ENCODE results near the gene SNX32. TPM values are rescaled to one million over a fixed set of nuclear protein-coding genes. Genes with fewer than 3 reads are reported as not detected.

Gene SNX32
- total RNA-seq, 4 donors from 2014 or later, result 0.21 to 0.99 (median 0.67) TPM

DNA sequence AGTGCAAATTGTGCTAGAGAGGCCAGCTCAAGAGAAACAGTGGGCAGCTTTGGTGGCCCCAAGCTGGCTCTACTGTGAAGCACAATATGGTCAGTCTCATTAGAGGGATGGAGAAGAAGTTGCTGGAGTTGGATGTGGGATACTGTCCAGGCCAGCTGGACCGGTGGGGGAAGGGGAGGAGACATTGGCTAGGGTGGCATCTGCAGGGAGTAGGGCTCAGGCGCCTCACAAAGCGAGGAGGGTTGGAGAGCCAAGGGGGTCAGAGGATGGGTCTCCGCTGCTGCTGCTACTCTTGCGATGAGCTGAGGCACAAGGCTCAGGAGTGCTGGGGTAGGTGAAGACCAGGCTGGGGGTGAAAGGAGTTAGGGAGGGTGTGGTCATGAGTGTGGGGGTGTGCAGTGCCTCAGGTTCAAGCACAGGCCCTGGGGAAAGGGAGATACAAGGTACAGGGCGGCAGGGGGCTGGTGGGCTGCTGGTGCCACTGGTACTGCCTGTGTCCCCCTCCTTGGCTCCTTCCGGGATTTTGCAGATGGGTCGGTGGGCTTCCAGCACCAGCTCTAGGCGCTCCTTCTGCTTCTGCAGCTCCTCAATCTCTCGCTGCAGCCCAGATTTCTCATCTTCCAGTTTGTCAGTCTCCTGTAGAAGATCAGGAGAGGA, 59.0 kb downstream of the SNX32 start:
- no peak for DNase-seq (ENCODE audit: low spot score in 2 of 2)
- intact Hi-C loops (cut with DNase I; ENCODE audit: low total_unique reads), result no loop called here
- 73 to 74% methylated on average over 10 of the region's 10 CpGs for WGBS, 2 donors
- H3K4me3 ChIP-seq (ENCODE audit: low read depth, poor library complexity, severe bottlenecking), result no peak overlapping the region
- TF ChIP-seq POLR2A (IDR thresholded peaks at IDR 0.05), result no peak
- TF ChIP-seq, protein P1, sequence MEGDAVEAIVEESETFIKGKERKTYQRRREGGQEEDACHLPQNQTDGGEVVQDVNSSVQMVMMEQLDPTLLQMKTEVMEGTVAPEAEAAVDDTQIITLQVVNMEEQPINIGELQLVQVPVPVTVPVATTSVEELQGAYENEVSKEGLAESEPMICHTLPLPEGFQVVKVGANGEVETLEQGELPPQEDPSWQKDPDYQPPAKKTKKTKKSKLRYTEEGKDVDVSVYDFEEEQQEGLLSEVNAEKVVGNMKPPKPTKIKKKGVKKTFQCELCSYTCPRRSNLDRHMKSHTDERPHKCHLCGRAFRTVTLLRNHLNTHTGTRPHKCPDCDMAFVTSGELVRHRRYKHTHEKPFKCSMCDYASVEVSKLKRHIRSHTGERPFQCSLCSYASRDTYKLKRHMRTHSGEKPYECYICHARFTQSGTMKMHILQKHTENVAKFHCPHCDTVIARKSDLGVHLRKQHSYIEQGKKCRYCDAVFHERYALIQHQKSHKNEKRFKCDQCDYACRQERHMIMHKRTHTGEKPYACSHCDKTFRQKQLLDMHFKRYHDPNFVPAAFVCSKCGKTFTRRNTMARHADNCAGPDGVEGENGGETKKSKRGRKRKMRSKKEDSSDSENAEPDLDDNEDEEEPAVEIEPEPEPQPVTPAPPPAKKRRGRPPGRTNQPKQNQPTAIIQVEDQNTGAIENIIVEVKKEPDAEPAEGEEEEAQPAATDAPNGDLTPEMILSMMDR (IDR thresholded peaks at IDR 0.05), result no peak

DNA sequence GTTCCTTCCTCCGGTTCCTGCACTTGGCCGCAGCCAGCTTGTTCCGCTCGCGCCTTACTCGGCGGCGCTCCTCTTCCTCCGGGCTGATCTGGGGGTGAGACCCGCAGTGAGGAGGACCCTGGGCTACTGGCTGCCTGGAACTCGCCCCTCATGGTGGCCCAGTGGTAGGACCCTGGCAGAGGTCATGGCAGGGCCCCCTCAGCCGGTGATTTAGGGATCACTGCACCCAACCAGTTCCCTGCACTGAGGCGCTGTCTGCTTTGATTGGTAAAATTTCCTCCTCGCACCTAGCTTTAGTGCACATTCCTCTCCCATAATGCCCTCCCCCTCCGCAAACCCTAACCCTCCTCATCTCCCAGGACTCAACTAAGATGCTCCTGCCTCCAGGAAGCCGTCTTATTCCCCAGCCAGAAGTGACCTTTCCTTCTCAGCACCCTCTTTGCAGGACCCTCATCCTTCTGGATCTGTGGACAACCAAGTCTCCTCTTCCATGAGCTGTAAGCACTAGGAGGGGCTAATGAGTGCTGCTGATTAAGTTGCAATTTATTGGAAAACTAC, 60.4 kb downstream of the SNX32 start:
- no peak overlapping the region for H3K4me3 ChIP-seq (ENCODE audit: low read depth, poor library complexity, severe bottlenecking)
- WGBS, 2 donors, result 79 to 84% methylated on average over 14 to 16 of the region's 16 CpGs
- intact Hi-C loops (cut with DNase I; ENCODE audit: low total_unique reads), result no loop called here
- TF ChIP-seq, protein P1 (IDR thresholded peaks at IDR 0.05), result no peak
- no peak for TF ChIP-seq POLR2A (IDR thresholded peaks at IDR 0.05)
- peak in 1 of 2 donors; percentile 87 for DNase-seq (ENCODE audit: low spot score in 2 of 2)

DNA sequence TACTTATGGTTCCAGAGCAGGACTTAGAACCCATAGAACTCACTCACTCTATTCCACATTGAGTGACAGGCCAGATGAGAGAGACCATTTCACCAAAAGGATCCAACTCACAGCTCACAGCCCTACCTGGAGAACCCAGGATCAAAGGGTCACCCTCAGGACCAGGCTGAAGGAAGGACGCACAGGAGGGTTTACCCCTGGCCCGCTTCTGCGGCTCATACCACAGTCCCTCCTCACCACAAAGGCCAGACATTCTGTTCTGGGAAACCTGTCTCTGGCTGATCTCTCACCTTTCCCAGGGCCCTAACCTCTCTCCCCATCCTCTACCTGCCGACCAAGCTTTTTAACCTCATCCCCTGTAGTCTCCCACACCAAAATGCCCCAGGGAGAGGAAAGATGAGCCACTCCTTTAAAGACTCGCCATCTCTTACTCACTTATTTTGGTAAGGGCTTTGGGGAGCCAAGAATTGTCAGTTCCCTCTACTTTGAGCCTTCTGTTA, 61.8 kb downstream of the SNX32 start:
- 81 to 86% methylated on average over 5 of the region's 5 CpGs for WGBS, 2 donors
- intact Hi-C loops (cut with DNase I; ENCODE audit: low total_unique reads), result no loop called here
- no peak overlapping the region for H3K4me3 ChIP-seq (ENCODE audit: low read depth, poor library complexity, severe bottlenecking)
- TF ChIP-seq POLR2A (IDR thresholded peaks at IDR 0.05), result no peak
- TF ChIP-seq, protein P1 (IDR thresholded peaks at IDR 0.05), result no peak
- DNase-seq (ENCODE audit: low spot score in 2 of 2), result no peak

DNA sequence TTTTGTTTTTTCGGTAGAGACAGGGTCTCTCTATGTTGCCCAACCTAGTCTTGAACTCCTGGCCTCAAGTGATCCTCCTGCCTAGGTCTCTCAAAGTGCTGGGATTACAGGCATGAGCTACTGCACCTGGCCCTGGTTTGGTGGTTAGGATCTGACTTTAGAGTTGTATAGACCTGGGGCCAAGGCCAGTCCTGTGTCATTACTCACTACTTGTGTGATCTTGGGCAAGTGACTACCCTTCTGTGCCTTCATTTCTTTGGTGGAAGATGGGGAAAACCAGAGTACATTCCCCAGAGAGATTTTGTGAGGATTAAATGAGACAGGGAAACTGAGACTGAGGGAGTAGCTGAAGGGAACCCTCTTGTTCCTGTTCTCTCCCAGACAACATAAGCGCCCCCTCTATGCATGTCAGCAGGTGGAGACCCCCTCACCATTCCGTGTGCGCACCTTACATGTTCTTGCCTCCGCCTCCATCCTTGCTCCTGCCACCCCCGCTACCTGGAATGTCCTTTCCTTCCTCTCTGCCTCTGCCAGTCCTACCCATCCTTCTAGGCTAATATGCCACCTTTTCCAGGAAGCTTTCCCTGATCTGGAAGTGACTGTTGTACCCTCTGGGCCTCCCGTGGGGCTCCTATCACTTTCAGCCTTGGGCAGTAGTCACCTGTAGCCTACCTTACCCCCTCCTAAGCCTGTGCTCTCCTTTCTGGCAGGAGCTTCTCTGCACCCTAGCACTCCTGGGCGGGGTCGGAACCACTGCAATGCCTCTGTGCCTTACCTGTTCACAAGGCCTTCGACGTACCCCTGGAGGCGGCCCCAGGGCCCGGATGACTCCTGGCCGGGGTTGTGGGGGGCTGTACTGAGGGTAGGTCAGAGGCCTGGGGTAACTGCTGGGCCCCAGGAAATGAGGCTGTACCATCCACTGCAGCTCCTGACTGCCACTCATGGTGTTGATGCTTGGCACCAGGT, 62.6 kb downstream of the SNX32 start:
- WGBS, 2 donors, result 86 to 93% methylated on average over 14 of the region's 14 CpGs
- no peak overlapping the region for H3K4me3 ChIP-seq (ENCODE audit: low read depth, poor library complexity, severe bottlenecking)
- TF ChIP-seq, protein P1 (IDR thresholded peaks at IDR 0.05), result no peak
- TF ChIP-seq POLR2A (IDR thresholded peaks at IDR 0.05), result no peak
- intact Hi-C loops (cut with DNase I; ENCODE audit: low total_unique reads), result no loop called here
- DNase-seq (ENCODE audit: low spot score in 2 of 2), result no peak

DNA sequence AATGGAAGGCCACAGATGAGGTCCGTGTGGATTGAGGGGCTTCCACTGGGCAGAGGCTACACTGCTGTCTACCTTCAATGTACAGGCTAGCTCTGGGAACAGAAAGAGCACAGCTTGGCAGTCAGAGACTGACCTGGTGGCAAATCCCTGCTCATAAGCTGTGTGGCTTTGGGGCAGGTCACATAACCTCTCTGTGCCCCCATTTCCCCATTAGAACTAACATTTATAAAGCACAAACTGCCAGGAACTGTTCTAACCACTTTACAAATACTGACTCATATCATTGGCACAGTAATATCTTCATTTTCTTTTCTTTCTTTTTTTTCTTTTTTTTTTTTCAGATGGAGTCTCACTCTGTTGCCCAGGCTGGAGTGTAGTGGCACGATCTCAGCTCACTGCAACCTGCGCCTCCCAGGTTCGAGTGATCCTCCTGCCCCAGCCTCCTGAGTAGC, 63.3 kb downstream of the SNX32 start:
- 78 to 81% methylated on average over 4 of the region's 4 CpGs for WGBS, 2 donors
- DNase-seq (ENCODE audit: low spot score in 2 of 2), result no peak
- TF ChIP-seq, protein P1 (IDR thresholded peaks at IDR 0.05), result no peak
- TF ChIP-seq POLR2A (IDR thresholded peaks at IDR 0.05), result no peak
- H3K4me3 ChIP-seq (ENCODE audit: low read depth, poor library complexity, severe bottlenecking), result no peak overlapping the region
- intact Hi-C loops (cut with DNase I; ENCODE audit: low total_unique reads), result no loop called here

Data from lower leg skin (tissue), 4 donors.